Neural cell (in vitro differentiated cells): ENCODE data around the gene MRPL12. TPM values are rescaled to one million over a fixed set of nuclear protein-coding genes. Genes with fewer than 3 reads are reported as not detected.

Source experiments
- H2AFZ ChIP-seq: fragments of 200-600, 300-800 bp; sonication (generic), shearing (Covaris generic); 2 replicates; pipeline ENCODE4 v1.6.0; 2014; ENCODE audit warnings: low read depth, mild to moderate bottlenecking, antibody characterized with exemption, low read length, moderate library complexity
- H3F3A ChIP-seq: fragments of 200-600 bp; shearing (Covaris generic); 2 replicates; pipeline ENCODE4 v1.6.1; 2016; ENCODE audit warnings: mild to moderate bottlenecking, moderate library complexity, mixed read lengths, antibody characterized with exemption, low read length; ENCODE audit not compliant: insufficient read depth, poor library complexity, severe bottlenecking
- H3K27ac ChIP-seq: fragments of 200-600, 300-800 bp; sonication (generic), shearing (Covaris generic); 2 replicates; pipeline ENCODE4 v1.5.1; 2014; ENCODE audit warnings: mild to moderate bottlenecking, low read length, moderate library complexity
- H3K27me3 ChIP-seq: fragments of 300-800, 200-600 bp; sonication (generic), shearing (Covaris generic); 2 replicates; pipeline ENCODE4 v1.6.0; 2014; ENCODE audit warnings: mild to moderate bottlenecking, low read depth, low read length, moderate library complexity; ENCODE audit not compliant: insufficient read depth
- H3K36me3 ChIP-seq: fragments of 300-800, 200-600 bp; sonication (generic), shearing (Covaris generic); 2 replicates; pipeline ENCODE4 v1.5.1; 2014; ENCODE audit warnings: mild to moderate bottlenecking, antibody characterized with exemption, low read length, moderate library complexity; ENCODE audit not compliant: insufficient read depth
- H3K4me2 ChIP-seq: fragments of 300-800, 200-600 bp; sonication (generic), shearing (Covaris generic); 2 replicates; pipeline ENCODE4 v1.6.0; 2014; ENCODE audit warnings: mild to moderate bottlenecking, low read length
- H3K4me3 ChIP-seq: fragments of 300-800, 200-600 bp; sonication (generic), shearing (Covaris generic); 2 replicates; pipeline ENCODE4 v1.5.1; 2014; ENCODE audit warnings: mild to moderate bottlenecking, low read length, moderate library complexity
- H3K79me2 ChIP-seq: fragments of 200-600 bp; shearing (Covaris generic); replicated peaks from 2 replicates; pipeline ENCODE4 v1.6.0; 2014; ENCODE audit warnings: mild to moderate bottlenecking, low read length, moderate library complexity; ENCODE audit not compliant: insufficient read depth
- H3K9ac ChIP-seq: fragments of 300-800, 200-600 bp; sonication (generic), shearing (Covaris generic); 2 replicates; pipeline ENCODE4 v1.6.1; 2016; ENCODE audit warnings: mild to moderate bottlenecking, low read length, mixed read lengths
- H3K9me2 ChIP-seq: fragments of 200-600 bp; shearing (Covaris generic); 2 replicates; pipeline ENCODE4 v1.6.1; 2016; ENCODE audit warnings: mild to moderate bottlenecking, low read length, mixed read lengths; ENCODE audit not compliant: insufficient read depth
- H3K9me3 ChIP-seq: fragments of 200-600, 300-800 bp; sonication (generic), shearing (Covaris generic); 2 replicates; pipeline ENCODE4 v1.6.1; 2016; ENCODE audit warnings: mild to moderate bottlenecking, mixed run types, low read length, moderate library complexity, mixed read lengths
- H4K20me1 ChIP-seq: fragments of 200-600 bp; shearing (Covaris generic); 2 replicates; pipeline ENCODE4 v1.6.1; 2016; ENCODE audit warnings: mild to moderate bottlenecking, mixed run types; ENCODE audit not compliant: insufficient read depth
- EP300 ChIP-seq: fragments of 450-650 bp; conservative IDR thresholded peaks from 2 replicates; pipeline ENCODE4 v1.6.1; 2014; ENCODE audit warnings: antibody characterized with exemption, mild to moderate bottlenecking, moderate library complexity; ENCODE audit not compliant: poor library complexity, severe bottlenecking
- EZH2 ChIP-seq: fragments of 200-600, 300-800 bp; shearing (Covaris generic), sonication (generic); IDR thresholded peaks from 2 replicates; pipeline ENCODE4 v1.6.1; 2014; ENCODE audit warnings: antibody characterized with exemption, low read length, borderline replicate concordance, mild to moderate bottlenecking; ENCODE audit not compliant: insufficient read depth, poor library complexity, severe bottlenecking
- MXI1 ChIP-seq: fragments of 450-650 bp; conservative IDR thresholded peaks from 2 replicates; pipeline ENCODE4 v1.6.1; 2014; ENCODE audit warnings: antibody characterized with exemption, mild to moderate bottlenecking; ENCODE audit not compliant: poor library complexity, severe bottlenecking
- POLR2AphosphoS5 ChIP-seq: IDR thresholded peaks from 2 replicates; pipeline ENCODE4 v1.6.1; 2012
- RAD21 ChIP-seq: fragments of 450-650 bp; conservative IDR thresholded peaks from 2 replicates; pipeline ENCODE4 v1.6.1; 2014; ENCODE audit warnings: antibody characterized with exemption, mild to moderate bottlenecking, moderate library complexity
- SMC3 ChIP-seq: fragments of 450-650 bp; conservative IDR thresholded peaks from 2 replicates; pipeline ENCODE4 v1.6.1; 2014; ENCODE audit warnings: antibody characterized with exemption, mild to moderate bottlenecking, moderate library complexity; ENCODE audit not compliant: poor library complexity
- TAF1 ChIP-seq: IDR thresholded peaks from 2 replicates; pipeline ENCODE4 v1.6.1; 2012; ENCODE audit warnings: low read depth
- polyA minus RNA-seq: library from RNA; depleted of rRNA, polyadenylated mRNA; stranded (reverse); fragments of >200 nt; gene quantifications from 2 replicates; pipeline ENCODE4 v1.2.3, GENCODE V29; 2014
- polyA plus RNA-seq: library from polyadenylated mRNA; depleted of rRNA; stranded (reverse); fragments of >200 nt; gene quantifications from 2 replicates; pipeline ENCODE4 v1.2.3, GENCODE V29; 2014
- TF ChIP-seq, protein P1 (sequence below): IDR thresholded peaks from 2 replicates; pipeline ENCODE4 v1.6.1; 2012; ENCODE audit warnings: borderline replicate concordance
- TF ChIP-seq, protein P2 (sequence below): fragments of 450-650 bp; IDR thresholded peaks from 2 replicates; pipeline ENCODE4 v1.5.1; 2014; ENCODE audit warnings: antibody characterized with exemption, mild to moderate bottlenecking, moderate library complexity; ENCODE audit not compliant: poor library complexity, severe bottlenecking

Gene MRPL12
- polyA plus RNA-seq = 10.4 and 14.2 TPM in 2 replicates
- polyA minus RNA-seq = 4.1 and 6.8 TPM in 2 replicates

DNA sequence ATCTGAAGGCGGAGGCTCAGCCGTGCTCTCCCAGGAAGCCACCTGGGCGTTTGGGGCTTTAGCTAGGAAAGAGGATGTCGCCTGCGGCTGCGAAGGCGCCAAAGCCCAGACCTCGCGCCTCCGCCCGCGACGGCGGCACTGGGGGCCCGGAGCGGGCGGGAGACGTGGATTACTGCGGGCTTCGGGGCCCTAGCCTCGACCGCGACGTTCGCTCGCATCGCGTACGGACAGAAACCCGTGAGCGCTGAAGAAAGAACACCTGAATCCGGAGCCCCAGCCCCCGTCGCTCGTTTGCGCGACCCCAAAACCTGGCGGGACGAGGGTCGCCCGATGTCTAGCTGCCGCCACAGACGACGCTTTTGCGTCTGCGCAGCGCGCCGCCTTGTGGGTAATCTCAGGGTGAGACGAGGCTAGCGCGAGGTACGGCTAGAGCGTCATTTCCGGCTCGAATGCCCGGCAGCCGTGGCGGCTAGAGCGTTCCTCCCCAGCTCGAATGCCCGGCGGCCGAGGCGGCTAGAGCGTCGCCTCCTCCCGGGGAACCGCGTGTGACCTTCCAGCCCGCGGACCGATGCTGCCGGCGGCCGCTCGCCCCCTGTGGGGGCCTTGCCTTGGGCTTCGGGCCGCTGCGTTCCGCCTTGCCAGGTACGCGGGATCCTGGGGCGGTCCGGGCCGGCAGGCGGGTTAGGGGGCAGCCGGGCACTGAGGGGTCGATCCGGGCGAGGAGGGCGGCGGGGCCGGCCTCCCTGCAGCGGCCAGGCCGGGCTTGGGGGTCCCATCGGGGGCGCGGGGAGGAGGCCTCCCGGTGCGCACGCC is at the start of gene MRPL12:
TSS of gene MRPL12 (plus strand) at position 434 of the 813 bp plus-strand sequence. CDS start at position 569, 135 bp downstream.
- TF ChIP-seq SMC3 (no peak), TAF1 (peak; percentile 24), EZH2 (no peak), POLR2AphosphoS5 (peak; percentile 96), RAD21 (peak; percentile 16), EP300 (no peak), MXI1 (peak; percentile 80)
- TF ChIP-seq, protein P1, sequence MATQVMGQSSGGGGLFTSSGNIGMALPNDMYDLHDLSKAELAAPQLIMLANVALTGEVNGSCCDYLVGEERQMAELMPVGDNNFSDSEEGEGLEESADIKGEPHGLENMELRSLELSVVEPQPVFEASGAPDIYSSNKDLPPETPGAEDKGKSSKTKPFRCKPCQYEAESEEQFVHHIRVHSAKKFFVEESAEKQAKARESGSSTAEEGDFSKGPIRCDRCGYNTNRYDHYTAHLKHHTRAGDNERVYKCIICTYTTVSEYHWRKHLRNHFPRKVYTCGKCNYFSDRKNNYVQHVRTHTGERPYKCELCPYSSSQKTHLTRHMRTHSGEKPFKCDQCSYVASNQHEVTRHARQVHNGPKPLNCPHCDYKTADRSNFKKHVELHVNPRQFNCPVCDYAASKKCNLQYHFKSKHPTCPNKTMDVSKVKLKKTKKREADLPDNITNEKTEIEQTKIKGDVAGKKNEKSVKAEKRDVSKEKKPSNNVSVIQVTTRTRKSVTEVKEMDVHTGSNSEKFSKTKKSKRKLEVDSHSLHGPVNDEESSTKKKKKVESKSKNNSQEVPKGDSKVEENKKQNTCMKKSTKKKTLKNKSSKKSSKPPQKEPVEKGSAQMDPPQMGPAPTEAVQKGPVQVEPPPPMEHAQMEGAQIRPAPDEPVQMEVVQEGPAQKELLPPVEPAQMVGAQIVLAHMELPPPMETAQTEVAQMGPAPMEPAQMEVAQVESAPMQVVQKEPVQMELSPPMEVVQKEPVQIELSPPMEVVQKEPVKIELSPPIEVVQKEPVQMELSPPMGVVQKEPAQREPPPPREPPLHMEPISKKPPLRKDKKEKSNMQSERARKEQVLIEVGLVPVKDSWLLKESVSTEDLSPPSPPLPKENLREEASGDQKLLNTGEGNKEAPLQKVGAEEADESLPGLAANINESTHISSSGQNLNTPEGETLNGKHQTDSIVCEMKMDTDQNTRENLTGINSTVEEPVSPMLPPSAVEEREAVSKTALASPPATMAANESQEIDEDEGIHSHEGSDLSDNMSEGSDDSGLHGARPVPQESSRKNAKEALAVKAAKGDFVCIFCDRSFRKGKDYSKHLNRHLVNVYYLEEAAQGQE = peak; percentile 42
- TF ChIP-seq, protein P2, sequence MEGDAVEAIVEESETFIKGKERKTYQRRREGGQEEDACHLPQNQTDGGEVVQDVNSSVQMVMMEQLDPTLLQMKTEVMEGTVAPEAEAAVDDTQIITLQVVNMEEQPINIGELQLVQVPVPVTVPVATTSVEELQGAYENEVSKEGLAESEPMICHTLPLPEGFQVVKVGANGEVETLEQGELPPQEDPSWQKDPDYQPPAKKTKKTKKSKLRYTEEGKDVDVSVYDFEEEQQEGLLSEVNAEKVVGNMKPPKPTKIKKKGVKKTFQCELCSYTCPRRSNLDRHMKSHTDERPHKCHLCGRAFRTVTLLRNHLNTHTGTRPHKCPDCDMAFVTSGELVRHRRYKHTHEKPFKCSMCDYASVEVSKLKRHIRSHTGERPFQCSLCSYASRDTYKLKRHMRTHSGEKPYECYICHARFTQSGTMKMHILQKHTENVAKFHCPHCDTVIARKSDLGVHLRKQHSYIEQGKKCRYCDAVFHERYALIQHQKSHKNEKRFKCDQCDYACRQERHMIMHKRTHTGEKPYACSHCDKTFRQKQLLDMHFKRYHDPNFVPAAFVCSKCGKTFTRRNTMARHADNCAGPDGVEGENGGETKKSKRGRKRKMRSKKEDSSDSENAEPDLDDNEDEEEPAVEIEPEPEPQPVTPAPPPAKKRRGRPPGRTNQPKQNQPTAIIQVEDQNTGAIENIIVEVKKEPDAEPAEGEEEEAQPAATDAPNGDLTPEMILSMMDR = peak; percentile 24
- Histone ChIP-seq H3K4me2 (peak within 1 kb of the TSS; percentile 92), H3K9me2 (no peaks in the 10 kb centered on the region), H3K9ac (peak within 1 kb of the TSS; percentile 94), H3K27ac (peak within 1 kb of the TSS; percentile 80), H3K36me3 (peaks cover 5% of the 10 kb centered on the region), H3F3A (no peaks in the 10 kb centered on the region), H2AFZ (peak within 1 kb of the TSS; percentile 69), H4K20me1 (no peaks in the 10 kb centered on the region), H3K4me3 (peak within 1 kb of the TSS; percentile 96), H3K79me2 (peaks cover 25% of the 10 kb centered on the region), H3K27me3 (no peaks in the 10 kb centered on the region), H3K9me3 (no peaks in the 10 kb centered on the region)

DNA sequence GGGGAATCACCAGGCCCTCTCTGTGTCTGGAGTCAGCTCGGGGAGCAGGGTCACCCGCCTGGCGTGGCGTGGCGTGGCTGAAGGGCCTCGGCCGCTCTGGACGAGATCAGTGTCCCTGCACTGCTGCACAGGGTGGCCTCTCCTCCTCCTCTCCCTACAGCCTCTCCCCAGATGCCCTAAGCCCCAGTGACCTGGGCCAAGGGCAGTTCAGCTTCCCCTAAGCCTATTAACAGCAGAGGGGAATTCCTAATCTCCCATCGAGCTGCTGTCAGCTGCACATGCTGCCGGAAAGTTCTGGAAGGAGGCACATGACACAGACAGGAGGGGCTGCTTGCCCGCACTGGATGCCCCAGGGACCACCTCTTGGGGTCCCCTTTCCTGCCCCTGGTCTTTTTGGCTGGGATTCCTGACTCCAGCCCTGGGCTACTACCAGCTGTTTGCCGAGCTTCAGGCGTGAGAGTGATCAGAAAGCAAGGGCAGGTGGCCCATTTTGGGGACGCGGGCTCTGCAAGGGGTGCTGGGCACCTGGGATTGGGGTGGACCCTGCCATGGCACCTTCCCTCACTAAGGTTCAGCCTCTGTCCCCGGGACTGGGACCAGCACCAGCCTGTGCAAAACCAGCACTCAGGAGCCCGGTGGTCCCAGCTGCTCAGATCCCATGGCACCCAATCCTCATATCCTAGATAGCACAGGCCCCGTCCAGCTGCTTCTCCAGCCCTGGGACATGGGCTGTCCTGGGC is 47.6 kb upstream of the MRPL12 start:
- Histone ChIP-seq H3K27ac (no peak overlapping the region), H3K27me3 (no peaks in the 10 kb centered on the region), H3K9me2 (no peaks in the 10 kb centered on the region), H3K4me2 (no peak overlapping the region), H4K20me1 (no peaks in the 10 kb centered on the region), H2AFZ (no peak overlapping the region), H3K4me3 (no peak overlapping the region), H3K79me2 (no peaks in the 10 kb centered on the region), H3K9ac (no peak overlapping the region), H3K36me3 (no peaks in the 10 kb centered on the region), H3K9me3 (no peaks in the 10 kb centered on the region), H3F3A (no peaks in the 10 kb centered on the region)
- TF ChIP-seq, protein P2 = no peak
- TF ChIP-seq SMC3 (no peak), RAD21 (no peak), MXI1 (no peak), EZH2 (no peak), EP300 (no peak)
- TF ChIP-seq, protein P1 = no peak
